A549 treated with GW870086 at 1 μM for 4 hours (cell line): ENCODE results near the gene DNAL4. TPM values are rescaled to one million over a fixed set of nuclear protein-coding genes. Genes with fewer than 3 reads are reported as not detected.

ENCODE experiments used
- total RNA-seq: library from RNA; stranded (reverse); fragments of 200-300 nt; extraction: Qiagen RNA extraction; gene quantifications from 5 replicates; pipeline ENCODE4 v1.2.3, GENCODE V29; 2022; ENCODE audit warnings: low read depth

The DNAL4 gene, protein sequence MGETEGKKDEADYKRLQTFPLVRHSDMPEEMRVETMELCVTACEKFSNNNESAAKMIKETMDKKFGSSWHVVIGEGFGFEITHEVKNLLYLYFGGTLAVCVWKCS
- 8.0 to 10.6 TPM (median 10.2 TPM) in 5 replicates for total RNA-seq

DNA sequence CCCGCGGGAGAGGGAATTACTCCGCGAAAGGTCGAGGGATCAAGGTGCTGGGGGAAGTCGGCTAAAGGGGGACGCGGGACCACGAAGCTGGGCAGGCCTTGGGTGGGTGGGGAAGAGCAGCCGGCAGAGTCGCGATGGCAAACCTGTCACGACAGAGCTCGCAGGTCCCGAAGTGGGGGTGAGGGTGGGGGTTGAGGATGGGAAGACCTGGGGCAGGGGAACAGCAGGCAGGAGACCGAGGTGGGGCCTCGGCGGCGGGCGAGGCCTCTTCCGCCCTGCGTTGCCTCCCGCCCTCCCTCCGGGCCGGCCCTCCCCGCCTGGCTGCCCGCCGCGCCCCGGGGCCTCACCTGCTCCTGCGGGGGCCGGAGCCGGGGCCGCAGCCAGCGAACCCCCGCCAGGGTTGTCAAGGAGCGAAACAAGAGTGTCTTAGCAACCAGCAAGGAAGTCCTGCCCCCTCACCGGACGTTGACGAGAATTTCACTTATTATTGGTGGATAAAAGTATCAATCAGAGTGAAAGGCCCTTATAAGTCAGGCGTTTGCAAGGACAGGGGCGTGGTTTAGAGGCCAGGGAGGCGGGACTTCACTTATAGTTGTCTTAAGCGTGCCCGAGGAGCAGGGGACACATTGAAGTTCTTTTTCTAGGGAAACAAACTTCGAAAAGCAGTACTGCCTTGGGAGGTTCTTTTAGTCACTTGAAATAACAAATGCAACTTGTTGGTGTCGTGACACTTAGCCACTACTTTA, at the start of gene DNAL4:
TSS of gene DNAL4 (minus strand) at position 423 of the 746 bp plus-strand sequence. CDS start 11,412 bp downstream, outside the sequence.

GRCh38 chr22:38755911-38756532, 37.9 kb downstream of the DNAL4 start, which contains the start of gene SUN2:
Gene SUN2, minus strand, starts transcription at chr22:38755998. Its CDS starts 3,370 bp downstream, at chr22:38752628.

Other genes starting within 250 kb of the DNAL4 start
- 2.3 to 6.8 TPM (median 3.6 TPM) in 5 replicates for gene DMC1, start 224.0 kb downstream of the DNAL4 start, total RNA-seq
- gene FAM227A, start 137.8 kb downstream of the DNAL4 start, total RNA-seq, result 0.49 to 1.2 TPM (median 0.68 TPM) in 5 replicates
- gene CBY1, start 137.5 kb downstream of the DNAL4 start, total RNA-seq, result 14.2 to 15.7 TPM (median 14.6 TPM) in 5 replicates
- gene TOMM22, start 112.2 kb downstream of the DNAL4 start, total RNA-seq, result 62.0 to 81.3 TPM (median 72.3 TPM) in 5 replicates
- gene JOSD1, start 93.2 kb downstream of the DNAL4 start, total RNA-seq, result 25.4 to 30.0 TPM (median 29.3 TPM) in 5 replicates
- gene GTPBP1, start 88.2 kb downstream of the DNAL4 start, total RNA-seq, result 6.0 to 10.0 TPM (median 9.9 TPM) in 5 replicates
- gene SUN2, start 38.1 kb downstream of the DNAL4 start, total RNA-seq, result 26.4 to 40.2 TPM (median 36.1 TPM) in 5 replicates
- 9.1 to 11.4 TPM (median 10.1 TPM) in 5 replicates for gene NPTXR, start 49.9 kb upstream of the DNAL4 start, total RNA-seq
- 25.0 to 30.9 TPM (median 27.3 TPM) in 5 replicates for gene CBX6, start 78.1 kb upstream of the DNAL4 start, total RNA-seq
- 0.09 TPM in 1 of 5 replicates, not detected in the others for gene APOBEC3A, start 163.5 kb upstream of the DNAL4 start, total RNA-seq
- gene APOBEC3B, start 188.2 kb upstream of the DNAL4 start, total RNA-seq, result 26.1 to 31.0 TPM (median 29.1 TPM) in 5 replicates
- gene APOBEC3C, start 220.1 kb upstream of the DNAL4 start, total RNA-seq, result 24.6 to 29.2 TPM (median 27.5 TPM) in 5 replicates
- gene APOBEC3D, start 227.0 kb upstream of the DNAL4 start, total RNA-seq, result 0.10 to 0.66 TPM (median 0.34 TPM) in 3 of 5 replicates, not detected in the others
- 1.7 to 3.0 TPM (median 2.1 TPM) in 5 replicates for gene APOBEC3F, start 246.7 kb upstream of the DNAL4 start, total RNA-seq